SIG-M5 treated with dmso at 0.1 percent for 504 hours (cell line): ENCODE results near the gene PLD2.
"Not testable (repeated sequence)": the region's sequence is repeated elsewhere in the genome, so short reads cannot be mapped to it uniquely, and the experiment has no call there.

Experiments
- DNase-seq: peaks from one replicate; lab custom pipeline; 2025; ENCODE audit not compliant: unreplicated experiment; lab: John Stamatoyannopoulos, UW

The PLD2 gene

DNA sequence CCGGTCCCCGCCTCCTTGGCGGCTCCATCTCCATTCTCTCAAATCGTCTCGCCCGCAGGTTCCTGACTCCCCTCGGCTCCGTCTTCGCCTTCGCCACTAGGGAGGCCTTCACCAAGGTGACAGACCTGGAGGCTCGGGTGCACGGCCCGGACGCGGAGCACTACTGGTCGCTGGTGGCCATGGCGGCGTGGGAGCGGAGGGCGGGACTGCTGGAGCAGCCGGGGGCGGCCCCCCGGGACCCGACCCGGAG, 17.3 kb upstream of the PLD2 start:
- DNase-seq: peak; percentile 64

DNA sequence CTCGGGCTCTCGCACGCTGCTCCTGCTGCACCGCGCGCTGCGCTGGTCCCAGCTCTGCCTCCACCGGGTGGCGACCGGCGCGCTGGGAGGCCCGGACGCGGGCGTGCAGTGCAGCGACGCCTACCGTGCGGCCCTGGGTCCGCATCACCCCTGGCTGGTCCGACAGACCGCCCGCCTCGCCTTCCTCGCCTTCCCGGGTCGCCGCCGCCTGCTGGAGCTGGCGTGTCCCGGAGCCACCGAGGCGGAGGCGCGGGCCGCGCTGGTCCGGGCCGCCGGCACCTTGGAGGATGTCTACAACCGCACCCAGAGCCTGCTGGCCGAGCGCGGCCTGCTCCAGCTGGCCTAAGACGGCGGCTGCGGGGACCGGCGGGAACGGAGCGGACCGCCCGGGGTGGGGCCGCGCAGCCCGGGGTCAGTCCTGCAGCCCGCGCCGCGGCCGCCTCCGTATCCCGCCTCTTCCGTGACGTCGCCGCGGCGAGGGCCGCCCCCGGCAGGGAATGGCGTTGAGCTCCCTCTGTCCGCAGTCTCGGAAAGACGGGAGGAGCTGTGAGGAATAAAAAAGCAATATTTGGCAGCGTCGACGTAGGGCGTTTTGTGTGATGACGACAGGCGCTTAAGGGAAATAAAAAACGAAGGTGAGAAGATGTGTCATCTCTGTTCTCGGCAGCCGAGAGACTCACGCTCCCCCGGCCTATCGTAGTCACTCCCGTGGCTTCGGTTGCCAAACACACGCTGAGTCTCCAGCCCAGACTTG, 16.8 kb upstream of the PLD2 start:
- peak; percentile 64 for DNase-seq

DNA sequence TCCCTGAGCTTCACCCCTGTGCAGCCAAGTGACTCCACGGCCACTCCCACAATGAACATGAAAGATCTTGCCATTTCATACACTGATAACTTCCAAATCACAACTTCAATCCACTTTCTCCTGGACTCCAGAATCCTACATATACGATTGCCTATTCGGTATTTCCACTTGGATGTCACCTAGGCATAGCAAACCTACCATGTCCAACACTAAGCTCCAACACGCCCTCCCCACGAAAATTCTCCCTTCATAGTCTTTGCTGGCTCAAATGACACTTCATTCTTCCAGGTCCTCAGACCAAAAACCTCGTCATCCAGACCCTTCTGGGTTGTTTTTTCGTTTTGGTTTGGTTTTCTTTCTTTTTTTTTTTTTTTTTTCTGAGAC, 16.3 kb upstream of the PLD2 start:
- DNase-seq: no peak

DNA sequence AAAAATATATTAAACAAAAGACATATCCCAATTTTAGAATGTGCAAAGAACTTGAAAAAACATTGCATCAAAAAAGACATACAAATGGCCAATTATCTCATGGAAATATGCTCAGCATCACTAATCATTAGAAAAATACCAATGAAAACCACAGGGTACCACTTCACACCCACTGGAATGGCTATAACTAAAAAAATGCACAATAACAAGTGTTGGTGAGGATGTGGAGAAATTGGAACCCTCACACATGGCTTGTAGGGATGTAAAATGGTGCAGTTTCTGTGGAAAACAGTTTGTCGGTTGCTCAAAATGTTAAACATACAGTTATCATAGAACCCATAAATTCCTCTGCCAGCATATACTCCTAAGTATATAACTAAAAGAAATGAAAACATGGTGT, 11.8 kb upstream of the PLD2 start:
- no peak for DNase-seq

DNA sequence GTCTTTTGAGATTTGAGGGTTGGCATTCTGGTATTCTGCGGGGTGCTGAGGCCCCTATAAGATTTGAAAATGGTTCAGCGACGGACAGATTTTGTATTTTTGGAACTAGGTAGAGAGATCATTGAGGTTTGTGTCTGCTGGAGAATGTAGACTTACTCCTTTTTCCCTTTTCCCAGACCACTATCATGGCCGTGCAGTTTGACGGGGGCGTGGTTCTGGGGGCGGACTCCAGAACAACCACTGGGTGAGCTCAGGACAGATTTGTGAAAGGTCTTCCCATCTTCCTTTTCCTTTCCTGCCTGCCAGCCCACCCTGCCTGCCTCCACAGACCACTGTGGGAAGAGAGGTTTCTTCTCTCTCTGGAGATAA, 10.4 kb upstream of the PLD2 start:
- no peak for DNase-seq

DNA sequence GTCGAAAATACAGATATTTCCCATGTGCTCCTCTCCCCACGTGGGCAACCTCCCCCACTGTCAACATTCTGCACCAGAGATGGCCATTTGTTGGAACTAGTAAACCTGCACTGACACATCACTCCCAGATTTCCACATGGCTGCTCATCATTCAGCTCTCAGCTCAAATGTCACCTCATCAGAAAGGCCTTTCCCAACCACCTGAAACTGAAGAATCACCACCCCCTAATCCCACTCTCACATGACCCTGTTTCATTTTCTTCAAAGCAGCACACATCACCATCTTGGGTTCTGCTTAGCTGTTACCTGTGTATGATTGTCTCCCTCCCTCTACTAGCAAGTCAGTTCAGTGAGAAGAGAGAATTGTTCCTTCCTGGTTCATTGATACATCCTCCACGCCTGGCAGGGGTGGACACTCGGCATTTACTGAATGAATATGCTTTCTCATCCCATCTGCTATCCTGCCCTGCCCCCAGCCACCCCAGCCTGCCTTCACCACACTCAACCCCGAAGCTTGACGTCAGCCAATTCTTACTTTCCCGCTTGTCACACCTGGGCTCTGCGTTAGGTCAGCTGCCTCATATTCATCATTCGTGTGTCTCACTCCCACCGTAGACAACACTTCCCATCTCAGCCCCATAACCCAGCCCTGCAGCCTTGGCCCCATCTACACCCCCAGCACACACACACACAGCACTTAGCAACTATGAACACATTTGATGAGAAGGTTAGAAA, 6.3 kb upstream of the PLD2 start:
- no peak for DNase-seq

DNA sequence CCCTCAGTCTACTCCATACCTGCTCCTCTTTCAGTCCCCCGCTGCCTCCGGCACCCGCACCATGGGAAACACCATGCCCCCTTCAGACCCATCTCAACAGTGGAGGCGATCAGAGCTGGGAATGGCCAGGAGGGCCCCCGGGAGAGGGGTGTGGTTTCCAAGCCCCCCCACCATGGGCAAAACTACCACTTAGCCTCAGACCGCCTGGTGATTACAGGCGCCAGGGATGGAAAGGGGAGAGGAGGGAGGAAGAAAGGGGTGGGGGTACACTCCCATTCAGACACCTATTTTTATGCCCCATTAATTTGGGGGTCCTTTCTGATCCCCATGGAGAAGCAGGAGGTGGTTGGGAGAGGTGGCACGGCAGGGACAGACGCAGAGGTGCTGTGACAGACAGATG, 4.7 kb upstream of the PLD2 start, which contains the start of gene C17orf114:
Gene C17orf114 (minus strand): TSS at position 101 of the 400 bp plus-strand sequence.
- DNase-seq: no peak

DNA sequence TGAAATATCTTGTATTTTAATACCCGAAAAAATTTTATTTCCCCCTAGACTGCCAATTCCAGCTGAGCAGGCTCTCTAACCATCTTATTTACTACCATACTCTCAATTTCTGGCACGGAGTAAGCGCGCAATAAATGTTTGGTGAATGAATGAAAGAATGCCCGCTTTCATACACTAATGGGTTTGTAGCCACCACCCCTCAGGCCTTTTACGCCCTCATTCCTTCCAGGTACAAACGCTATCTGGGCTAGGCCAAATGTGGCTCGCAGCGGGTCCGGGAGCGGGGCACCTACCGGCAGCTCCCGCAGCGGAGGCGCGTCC, 536 bp upstream of the PLD2 start:
- no peak for DNase-seq

DNA sequence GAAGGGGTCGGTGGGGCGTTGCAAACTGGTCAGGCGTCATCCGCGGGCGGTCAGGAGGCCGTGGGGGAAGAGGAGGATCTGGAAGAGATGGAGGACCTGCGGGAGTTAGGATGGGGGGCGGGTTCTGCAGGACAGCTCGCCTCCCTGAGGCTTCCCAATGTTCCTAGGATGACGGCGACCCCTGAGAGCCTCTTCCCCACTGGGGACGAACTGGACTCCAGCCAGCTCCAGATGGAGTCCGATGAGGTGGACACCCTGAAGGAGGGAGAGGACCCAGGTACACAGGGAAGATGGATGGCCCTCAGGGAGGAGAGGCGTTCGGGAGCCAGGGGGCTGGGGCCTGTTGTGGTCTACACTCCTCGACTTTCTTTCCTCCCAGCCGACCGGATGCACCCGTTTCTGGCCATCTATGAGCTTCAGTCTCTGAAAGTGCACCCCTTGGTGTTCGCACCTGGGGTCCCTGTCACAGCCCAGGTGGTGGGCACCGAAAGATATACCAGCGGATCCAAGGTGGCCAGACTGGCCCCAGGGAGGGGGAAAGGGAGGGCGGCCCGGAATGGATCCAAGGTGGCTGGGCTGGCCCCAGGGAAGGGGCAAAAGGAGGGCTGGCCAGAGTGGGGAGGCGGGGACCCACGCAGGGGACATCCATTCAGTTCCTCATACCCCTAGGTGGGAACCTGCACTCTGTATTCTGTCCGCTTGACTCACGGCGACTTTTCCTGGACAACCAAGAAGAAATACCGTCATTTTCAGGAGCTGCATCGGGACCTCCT, 839 bp downstream of the PLD2 start:
- no peak for DNase-seq

DNA sequence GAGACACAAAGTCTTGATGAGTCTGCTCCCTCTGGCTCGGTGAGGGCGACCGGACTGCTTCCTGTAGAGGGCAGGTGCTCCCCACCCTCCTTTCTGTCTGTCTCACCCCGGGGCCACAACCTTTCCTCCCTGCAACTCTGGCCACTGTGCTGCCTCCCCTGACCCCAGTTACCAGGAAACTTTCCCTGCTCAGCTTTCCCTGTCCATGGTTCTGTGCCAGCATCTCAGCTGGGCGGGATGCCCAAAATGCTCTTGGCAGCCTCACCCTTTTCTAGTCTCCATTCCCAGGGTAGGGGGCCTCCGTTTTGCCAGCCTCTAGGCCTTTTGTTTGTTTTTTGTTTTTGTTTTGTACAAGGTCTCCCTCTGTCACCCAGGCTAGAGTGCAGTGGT, 1.4 kb downstream of the PLD2 start:
- no peak for DNase-seq

DNA sequence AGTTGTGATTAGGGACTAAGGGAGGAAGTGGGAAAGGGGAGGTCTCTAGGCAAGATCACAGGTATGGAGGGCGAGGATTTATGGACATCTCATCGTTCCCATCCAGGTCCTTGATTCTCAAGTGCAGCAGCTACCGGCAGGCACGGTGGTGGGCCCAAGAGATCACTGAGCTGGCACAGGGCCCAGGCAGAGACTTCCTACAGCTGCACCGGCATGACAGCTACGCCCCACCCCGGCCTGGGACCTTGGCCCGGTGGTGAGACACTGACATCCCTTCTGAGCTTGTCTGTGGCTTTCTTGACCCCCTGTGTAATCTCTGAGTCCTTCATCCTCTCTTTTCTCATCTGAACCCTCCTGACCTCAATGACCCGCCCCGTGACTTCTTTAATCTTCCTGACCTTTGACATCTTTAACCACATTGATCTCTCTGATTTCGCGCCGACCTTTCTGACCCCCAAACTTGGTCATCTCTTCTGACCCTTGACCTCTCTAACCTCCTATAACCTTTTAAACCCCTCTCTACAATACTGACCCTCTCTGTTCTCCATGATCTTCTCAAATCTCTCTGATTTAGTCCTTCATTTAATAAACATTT, 3.8 kb downstream of the PLD2 start:
- DNase-seq: no peak

DNA sequence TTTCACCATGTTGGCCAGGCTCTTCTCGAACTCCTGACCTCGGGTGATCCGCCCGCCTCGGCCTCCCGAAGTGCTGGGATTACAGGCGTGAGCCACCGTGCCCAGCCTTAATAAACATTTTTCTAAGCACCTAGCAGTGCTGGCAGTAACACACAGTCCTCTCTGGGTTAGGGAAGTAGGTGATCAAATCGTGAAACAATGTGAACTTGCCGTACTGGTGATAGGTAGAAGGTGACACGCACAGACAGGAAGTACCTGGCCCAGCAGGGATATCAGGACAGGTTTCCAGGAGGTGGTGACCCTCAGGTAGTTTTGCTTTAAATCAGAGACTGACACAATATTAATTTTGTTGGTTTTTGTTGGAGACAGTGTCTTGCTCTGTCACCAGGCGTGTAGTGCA, 4.5 kb downstream of the PLD2 start:
- DNase-seq: no peak

DNA sequence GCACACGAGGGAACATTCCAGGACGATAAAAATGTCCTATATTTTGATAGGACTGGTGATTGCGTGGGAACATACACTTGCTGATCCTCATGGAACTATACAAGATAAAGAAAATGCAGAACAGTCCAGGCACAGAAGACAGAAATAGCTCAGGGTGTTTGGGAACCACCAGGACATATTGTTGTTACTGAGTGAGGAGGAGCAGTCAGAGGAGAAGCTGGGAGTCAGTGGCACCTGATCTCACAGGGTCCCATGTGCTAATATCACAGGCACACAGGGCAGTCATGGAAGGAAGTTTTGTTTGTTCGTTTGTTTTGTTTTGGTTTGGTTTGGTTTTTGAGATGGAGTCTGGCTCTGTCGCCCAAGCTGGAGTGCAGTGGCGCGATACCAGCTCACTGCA, 5.7 kb downstream of the PLD2 start:
- no peak for DNase-seq

DNA sequence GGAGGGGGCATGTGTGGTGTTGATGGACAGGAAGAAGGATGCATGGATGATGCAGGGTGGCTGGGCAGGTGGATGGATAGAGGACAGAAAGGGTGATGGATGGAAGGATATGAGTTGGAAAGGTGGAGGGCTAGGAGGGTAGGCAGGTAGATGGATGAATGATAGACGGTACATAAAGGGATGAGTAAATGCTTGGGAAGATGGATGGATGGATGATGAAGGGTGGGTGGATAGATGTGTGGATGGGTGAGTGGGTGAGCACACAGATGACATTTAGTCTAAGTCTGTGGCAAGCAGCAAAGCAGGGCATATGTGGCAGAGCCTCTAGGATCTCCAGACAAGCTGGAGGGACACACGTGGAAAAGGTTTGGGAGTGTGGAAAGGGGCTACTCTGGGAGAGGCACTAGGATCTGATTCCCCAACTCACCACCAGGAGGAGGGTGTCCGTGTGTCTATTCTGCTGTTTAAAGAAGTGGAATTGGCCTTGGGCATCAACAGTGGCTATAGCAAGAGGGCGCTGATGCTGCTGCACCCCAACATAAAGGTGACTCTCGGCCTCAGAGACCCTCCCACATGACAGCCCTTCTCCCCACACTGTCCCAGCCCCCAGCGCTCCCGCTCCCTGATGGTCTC, 8.2 kb downstream of the PLD2 start:
- DNase-seq: no peak

DNA sequence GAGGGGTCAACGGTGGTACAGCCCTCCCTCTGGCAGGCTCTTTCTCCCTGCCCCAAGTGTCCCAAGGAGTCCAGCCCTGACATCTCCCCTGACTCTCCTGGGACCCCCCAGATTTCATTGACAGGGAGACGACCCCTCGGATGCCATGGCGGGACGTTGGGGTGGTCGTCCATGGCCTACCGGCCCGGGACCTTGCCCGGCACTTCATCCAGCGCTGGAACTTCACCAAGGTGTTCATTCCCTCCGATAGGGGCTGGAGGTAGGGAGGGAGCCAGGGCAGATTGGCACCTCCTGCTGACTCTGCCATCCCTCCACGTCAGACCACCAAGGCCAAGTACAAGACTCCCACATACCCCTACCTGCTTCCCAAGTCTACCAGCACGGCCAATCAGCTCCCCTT, 9.9 kb downstream of the PLD2 start:
- DNase-seq: no peak

DNA sequence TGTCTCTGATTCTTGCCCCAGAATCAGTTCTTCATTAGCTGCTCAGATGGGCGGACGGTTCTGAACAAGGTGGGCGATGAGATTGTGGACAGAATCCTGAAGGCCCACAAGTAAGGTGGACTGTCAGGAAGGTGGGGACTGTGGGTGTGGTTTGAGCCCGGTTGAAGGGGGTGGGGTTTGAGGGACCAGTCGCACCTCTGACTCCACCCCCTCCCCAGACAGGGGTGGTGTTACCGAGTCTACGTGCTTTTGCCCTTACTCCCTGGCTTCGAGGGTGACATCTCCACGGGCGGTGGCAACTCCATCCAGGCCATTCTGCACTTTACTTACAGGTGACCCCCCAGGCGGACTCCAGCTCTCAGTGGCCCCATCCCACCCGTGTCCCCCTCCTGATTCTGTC, 11.3 kb downstream of the PLD2 start:
- DNase-seq: no peak

DNA sequence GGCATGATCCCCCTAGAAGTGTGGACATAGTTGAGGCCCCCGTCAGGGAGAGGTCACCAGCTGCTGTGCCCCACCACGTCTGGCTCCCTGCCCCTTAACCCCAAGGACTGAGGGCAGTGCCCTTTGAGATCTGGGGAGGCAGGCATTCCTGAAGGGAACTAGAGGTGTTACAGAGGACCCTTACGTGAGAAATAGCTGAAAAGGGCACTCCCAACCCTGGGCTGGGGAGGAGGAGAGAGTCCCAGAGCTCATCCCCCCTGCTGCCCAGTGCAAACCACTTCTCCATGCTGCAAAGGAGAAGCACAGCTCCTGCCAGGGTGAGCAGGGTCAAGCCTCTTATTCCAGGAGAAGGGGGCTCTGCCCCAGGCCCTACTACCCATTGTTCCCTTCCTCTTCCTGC, 15.9 kb downstream of the PLD2 start:
- no peak for DNase-seq

DNA sequence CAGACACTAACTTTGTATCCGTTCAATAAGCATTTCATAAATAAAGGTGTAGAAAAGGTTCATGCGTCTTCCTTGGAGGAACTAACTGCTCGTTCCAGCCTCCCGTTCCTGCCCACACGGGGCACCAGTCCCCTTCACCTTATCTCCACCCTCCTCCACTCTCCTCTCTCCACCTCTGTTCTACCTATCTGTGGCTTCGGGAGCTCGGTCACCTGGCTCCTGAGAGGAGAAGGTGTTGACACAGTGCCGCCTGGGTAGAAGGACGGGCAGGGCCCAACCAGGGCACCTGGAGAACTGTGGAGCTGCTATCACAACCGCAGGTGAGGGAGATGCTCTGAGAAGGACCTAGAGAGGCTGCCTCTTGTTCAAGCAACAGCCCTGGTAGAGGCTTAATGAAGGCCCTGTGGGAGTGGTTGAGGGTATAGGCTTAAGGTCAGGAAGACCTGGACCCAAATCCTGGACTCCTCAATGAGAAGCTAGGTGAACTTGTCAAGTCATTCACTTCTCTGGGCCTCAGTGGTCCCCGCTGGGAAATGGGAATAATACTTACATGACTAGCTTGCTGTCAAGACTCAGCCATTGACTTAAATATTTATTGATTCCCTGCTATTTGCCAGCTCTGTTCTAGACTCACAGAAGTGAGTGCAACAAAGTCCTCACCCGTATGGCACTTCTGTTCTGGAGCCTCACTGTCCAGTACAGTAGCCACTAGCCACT, 16.6 kb downstream of the PLD2 start:
- no peak for DNase-seq

DNA sequence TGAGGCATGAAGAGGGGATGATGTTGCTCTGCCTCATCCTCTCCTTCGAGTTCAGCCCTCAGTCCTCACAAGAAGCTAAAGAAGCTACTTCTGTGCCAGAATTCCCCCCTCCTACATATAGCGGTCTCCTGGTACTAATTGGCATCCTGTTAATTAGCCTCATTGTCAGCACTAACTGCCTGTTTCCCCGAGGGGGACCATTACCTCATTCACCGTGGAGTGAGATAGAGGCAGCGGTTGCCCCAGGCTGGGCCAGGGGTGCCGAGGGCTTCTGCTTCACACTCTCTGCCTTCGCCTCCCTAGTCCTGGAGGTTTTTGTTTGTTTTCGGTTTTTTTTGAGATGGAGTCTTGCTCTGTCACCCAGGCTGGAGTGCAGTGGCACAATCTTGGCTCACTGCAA, 20.4 kb downstream of the PLD2 start:
- no peak for DNase-seq

DNA sequence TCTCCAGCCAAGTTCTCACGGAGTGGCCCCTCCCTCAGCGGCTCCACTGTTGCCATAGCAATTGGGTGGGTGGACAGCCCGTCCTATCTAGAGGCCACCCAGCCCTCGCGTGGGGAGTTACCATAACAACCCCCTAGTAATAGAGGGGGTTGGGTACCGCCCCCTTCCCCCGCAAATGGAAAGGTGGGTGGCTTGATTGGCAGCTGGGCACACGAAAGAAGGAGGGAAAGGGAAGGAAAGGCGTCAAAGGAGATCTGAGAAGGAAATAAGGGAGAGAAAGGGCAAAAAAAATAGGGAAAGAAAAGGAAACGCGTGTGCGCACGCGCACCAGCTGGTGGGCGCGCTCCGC, 25.9 kb downstream of the PLD2 start:
- not testable (repeated sequence) for DNase-seq
